NCI-H2227 treated with DMSO at 0.1 percent for 48 hours (cell line): ENCODE measurements around the gene VPS8.

ENCODE experiments used
- DNase-seq: peaks from one replicate; lab custom pipeline; 2025; lab: John Stamatoyannopoulos, UW

Gene VPS8

GRCh38 chr3:185093116-185093515 lies 281.1 kb downstream of the VPS8 start:
- no peak for DNase-seq

GRCh38 chr3:185094697-185095096 lies 282.7 kb downstream of the VPS8 start:
- peak; percentile 50 for DNase-seq
